B cell (primary cell): ENCODE data around the gene USP53.

Experiments used
- EZH2 ChIP-seq: IDR thresholded peaks from 2 replicates; pipeline ENCODE4 v1.6.1; 2012; ENCODE audit warnings: borderline replicate concordance, low read depth, mild to moderate bottlenecking, moderate library complexity, low read length; ENCODE audit not compliant: insufficient read depth, poor library complexity, severe bottlenecking
- TF ChIP-seq, protein P1 (sequence below): fragments of 200-600 bp; IDR thresholded peaks from one replicate; pipeline ENCODE4 v1.8.0; 2022; ENCODE audit warnings: antibody characterized with exemption, mild to moderate bottlenecking

DNA sequence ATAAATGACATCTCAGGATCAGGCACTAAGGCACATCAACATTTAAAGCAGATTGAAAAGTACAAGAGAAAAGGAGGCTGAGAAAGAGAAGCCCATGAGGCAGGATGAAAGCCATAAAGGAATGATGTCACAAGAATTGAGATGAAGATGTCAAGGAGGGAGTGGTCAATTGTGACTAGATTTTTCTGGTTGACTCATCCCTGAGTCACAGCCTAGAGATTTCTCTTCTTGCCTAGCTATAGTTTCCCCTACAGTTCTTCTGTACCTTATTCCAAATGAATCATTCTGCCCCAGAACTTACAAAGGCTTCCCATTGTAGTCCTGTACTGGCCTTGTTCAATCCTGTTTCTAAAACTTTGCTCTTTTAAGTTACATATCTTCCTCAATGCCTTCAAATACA, 3.4 kb upstream of the USP53 start:
- no peak for TF ChIP-seq EZH2
- TF ChIP-seq, protein P1, sequence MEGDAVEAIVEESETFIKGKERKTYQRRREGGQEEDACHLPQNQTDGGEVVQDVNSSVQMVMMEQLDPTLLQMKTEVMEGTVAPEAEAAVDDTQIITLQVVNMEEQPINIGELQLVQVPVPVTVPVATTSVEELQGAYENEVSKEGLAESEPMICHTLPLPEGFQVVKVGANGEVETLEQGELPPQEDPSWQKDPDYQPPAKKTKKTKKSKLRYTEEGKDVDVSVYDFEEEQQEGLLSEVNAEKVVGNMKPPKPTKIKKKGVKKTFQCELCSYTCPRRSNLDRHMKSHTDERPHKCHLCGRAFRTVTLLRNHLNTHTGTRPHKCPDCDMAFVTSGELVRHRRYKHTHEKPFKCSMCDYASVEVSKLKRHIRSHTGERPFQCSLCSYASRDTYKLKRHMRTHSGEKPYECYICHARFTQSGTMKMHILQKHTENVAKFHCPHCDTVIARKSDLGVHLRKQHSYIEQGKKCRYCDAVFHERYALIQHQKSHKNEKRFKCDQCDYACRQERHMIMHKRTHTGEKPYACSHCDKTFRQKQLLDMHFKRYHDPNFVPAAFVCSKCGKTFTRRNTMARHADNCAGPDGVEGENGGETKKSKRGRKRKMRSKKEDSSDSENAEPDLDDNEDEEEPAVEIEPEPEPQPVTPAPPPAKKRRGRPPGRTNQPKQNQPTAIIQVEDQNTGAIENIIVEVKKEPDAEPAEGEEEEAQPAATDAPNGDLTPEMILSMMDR, result no peak
